Ishikawa (cell line): ENCODE results near the gene FAM114A2.

ENCODE experiments used
- EGR1 ChIP-seq: IDR thresholded peaks from 2 replicates; pipeline ENCODE4 v1.6.1; 2012
- EP300 ChIP-seq: IDR thresholded peaks from 2 replicates; pipeline ENCODE4 v1.6.1; 2012; ENCODE audit warnings: borderline replicate concordance
- FOXM1 ChIP-seq: IDR thresholded peaks from 2 replicates; pipeline ENCODE4 v1.6.1; 2012; ENCODE audit warnings: low read depth, borderline replicate concordance
- MAX ChIP-seq: IDR thresholded peaks from 2 replicates; pipeline ENCODE4 v1.6.1; 2012
- NFIC ChIP-seq: IDR thresholded peaks from 2 replicates; pipeline ENCODE4 v1.6.1; 2012
- RAD21 ChIP-seq: IDR thresholded peaks from 2 replicates; pipeline ENCODE4 v1.6.1; 2012; ENCODE audit warnings: low read depth
- REST ChIP-seq: IDR thresholded peaks from 2 replicates; pipeline ENCODE4 v1.6.1; 2012; ENCODE audit warnings: low read depth, mild to moderate bottlenecking
- TAF1 ChIP-seq: IDR thresholded peaks from 2 replicates; pipeline ENCODE4 v1.6.1; 2012; ENCODE audit warnings: low read depth, mild to moderate bottlenecking
- TCF12 ChIP-seq: IDR thresholded peaks from 2 replicates; pipeline ENCODE4 v1.6.1; 2012; ENCODE audit warnings: low read depth
- TEAD4 ChIP-seq: IDR thresholded peaks from 2 replicates; pipeline ENCODE4 v1.6.1; 2012
- ZBTB7A ChIP-seq: IDR thresholded peaks from 2 replicates; pipeline ENCODE4 v1.6.1; 2012; ENCODE audit warnings: low read depth

GRCh38 chr5:154038707-154039457, at the start of gene FAM114A2, which contains the start of gene MFAP3:
- TF ChIP-seq MAX (peak; percentile 92), REST (no peak), EGR1 (peak; percentile 35; the same call in 1 of the 2 replicates), TAF1 (peak; percentile 81), EP300 (no peak), FOXM1 (no peak), NFIC (no peak), RAD21 (no peak), TEAD4 (no peak; the same call in 1 of the 2 replicates), TCF12 (peak; percentile 81), ZBTB7A (no peak)
